ENCODE measurements around the gene KHDC1L.

DNA sequence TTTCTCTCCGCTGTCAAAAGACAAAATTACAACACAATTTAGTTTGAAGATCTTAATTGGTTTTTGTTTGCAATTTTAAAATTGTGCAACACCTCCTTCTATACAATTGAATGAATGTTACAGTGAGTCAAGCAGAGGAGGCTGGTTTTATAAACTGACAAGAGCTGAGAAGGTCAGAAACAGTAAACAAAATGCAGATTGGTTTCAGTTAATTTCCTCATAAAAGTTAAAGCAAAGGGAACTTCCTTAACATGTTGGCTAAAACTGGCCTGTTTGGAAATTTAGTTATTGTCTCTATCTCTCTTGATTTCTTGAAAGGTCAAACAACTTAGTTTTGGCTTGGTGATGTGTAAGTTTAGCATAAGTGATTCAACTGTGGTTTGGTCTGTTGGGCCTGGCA, 22.2 kb downstream of the KHDC1L start:
- TF ChIP-seq, protein P1, sequence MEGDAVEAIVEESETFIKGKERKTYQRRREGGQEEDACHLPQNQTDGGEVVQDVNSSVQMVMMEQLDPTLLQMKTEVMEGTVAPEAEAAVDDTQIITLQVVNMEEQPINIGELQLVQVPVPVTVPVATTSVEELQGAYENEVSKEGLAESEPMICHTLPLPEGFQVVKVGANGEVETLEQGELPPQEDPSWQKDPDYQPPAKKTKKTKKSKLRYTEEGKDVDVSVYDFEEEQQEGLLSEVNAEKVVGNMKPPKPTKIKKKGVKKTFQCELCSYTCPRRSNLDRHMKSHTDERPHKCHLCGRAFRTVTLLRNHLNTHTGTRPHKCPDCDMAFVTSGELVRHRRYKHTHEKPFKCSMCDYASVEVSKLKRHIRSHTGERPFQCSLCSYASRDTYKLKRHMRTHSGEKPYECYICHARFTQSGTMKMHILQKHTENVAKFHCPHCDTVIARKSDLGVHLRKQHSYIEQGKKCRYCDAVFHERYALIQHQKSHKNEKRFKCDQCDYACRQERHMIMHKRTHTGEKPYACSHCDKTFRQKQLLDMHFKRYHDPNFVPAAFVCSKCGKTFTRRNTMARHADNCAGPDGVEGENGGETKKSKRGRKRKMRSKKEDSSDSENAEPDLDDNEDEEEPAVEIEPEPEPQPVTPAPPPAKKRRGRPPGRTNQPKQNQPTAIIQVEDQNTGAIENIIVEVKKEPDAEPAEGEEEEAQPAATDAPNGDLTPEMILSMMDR (IDR thresholded peaks at IDR 0.05): no peak
- no peak for TF ChIP-seq POLR2A (IDR thresholded peaks at IDR 0.05)

Measured in uterus (tissue), 2 donors.